ENCODE results near the gene FGFR3. TPM values are rescaled to one million over a fixed set of nuclear protein-coding genes. Genes with fewer than 3 reads are reported as not detected.
A peak's percentile ranks its signal among the peaks of the same experiment; 100 is the strongest.

The FGFR3 gene
- total and polyA plus RNA-seq, 9 of the 15 experiments (the other 6 are each of a cell fraction or from before 2014, with no cell fraction given) = 1.2 to 60.4 (median 12.7) TPM

DNA sequence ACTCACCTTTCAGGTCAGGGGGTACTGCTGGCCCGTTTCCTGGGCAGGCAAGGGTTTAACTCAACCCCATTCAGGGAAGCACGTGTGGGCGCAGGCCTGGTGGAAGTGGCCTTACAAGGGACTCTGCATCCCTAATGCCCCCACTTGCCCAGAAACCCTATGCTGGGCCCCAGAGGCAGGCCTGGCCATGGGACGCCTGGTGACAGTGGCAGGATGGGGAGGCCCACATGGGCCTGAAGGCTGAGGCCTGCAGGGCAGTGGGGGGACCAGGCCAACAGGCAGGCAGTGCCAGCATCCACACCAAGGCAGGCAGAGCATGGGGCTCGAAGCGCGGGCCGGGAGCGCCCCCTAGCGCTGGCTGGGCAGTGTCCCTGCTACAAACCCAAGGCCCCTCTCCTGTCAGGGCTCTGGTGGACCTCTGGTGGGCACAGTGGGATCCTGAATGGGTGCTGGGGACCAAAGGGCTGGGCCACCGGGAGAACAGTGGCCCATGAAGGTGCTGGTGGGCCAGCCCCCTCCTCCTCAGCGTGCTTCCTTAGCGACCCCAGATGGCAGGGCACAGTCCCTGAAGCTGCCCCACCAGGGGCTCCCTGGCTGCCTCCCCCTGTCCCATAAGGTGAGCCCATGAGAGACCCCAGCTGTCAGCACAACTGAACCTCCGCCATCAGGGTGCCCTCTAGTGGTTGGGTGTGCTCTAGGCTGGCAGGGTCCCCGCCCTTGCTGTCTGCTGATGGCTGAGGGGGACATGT, 16.8 kb downstream of the FGFR3 start:
- Histone ChIP-seq H3K79me2 (ENCODE audit: control insufficient read depth, insufficient read depth, low read length) (no peaks in the 10 kb centered on the region), H3K36me3 (ENCODE audit: control insufficient read depth, insufficient read depth, low read length) (peaks cover 57% of the 10 kb centered on the region; the same call in 2 of the 3 replicates), H3K9me3 (replicated peaks; ENCODE audit: control insufficient read depth, insufficient read depth, low read depth, low read length) (no peaks in the 10 kb centered on the region), H4K20me1 (replicated peaks; ENCODE audit: control insufficient read depth, insufficient read depth, low read length) (no peaks in the 10 kb centered on the region; the same call in 1 of the 2 replicates), H3K9ac (ENCODE audit: insufficient read depth in 1 of 2, low read depth in 2 of 2, low read length in 2 of 2) (peak overlapping the region in 1 of 2 experiments; percentile 68; a peak in 2 of 4 replicates), H2AFZ (ENCODE audit: low read depth, low read length) (no peak overlapping the region), H3K27me3 (ENCODE audit: control insufficient read depth in 2 of 2, insufficient read depth in 2 of 2, low read length in 2 of 2) (no peaks in the 10 kb centered on the region), H3K4me1 (replicated peaks in 1 of 2; ENCODE audit: control insufficient read depth in 2 of 2, insufficient read depth in 2 of 2, low read length in 2 of 2) (peaks cover 0 to 41% of the 10 kb centered on the region in 2 experiments; a peak in 2 of 5 replicates), H3K9me1 (ENCODE audit: control insufficient read depth, insufficient read depth, low read length) (peaks cover 3% of the 10 kb centered on the region), H3K4me2 (ENCODE audit: insufficient read depth, low read length) (no peak overlapping the region), H3K4me3 (no peak overlapping the region), H3K27ac (ENCODE audit: extremely low read depth, low read depth, low read length) (no peak overlapping the region)
- ChIA-PET CTCF (ENCODE audit: low intra/inter-chr PET ratio) (interaction anchor here (0.5 to 3.8 kb wide), 7 partner anchors 16 to 114 kb away, joined by 3 to 94 read pairs (median 3); no protein-coding TSS in a partner anchor), POLR2A (interaction anchor here (1.3 to 2.4 kb wide), 4 partner anchors 14 to 62 kb away, joined by 3 to 10 read pairs (median 6); no protein-coding TSS in a partner anchor)
- FAIRE-seq (peak; percentile 84), ATAC-seq (peak; percentile 94), DNase-seq (ENCODE audit: extremely low read depth in 1 of 4, low spot score in 3 of 4) (peak; percentile 75 to 84 (median 82))
- WGBS (ENCODE audit: insufficient coverage, low coverage, missing lambda C conversion rate) = 13% methylated on average over 15 of the region's 15 CpGs
- in situ Hi-C loops (cut with MboI) = loop anchor here (5.0 kb wide), 1 partner anchor 68 kb away; no protein-coding TSS in a partner anchor
- no TSS peak for BruUV-seq (replicated peaks)
- intact Hi-C loops (cut with micrococcal nuclease) = loop anchor here (1.0 to 5.0 kb wide), 4 partner anchors 47 to 102 kb away; no protein-coding TSS in a partner anchor
- TF ChIP-seq CHD2 (IDR thresholded peaks at IDR 0.05; ENCODE audit: low read depth, low read length) = no peak
- TF ChIP-seq, protein P1, sequence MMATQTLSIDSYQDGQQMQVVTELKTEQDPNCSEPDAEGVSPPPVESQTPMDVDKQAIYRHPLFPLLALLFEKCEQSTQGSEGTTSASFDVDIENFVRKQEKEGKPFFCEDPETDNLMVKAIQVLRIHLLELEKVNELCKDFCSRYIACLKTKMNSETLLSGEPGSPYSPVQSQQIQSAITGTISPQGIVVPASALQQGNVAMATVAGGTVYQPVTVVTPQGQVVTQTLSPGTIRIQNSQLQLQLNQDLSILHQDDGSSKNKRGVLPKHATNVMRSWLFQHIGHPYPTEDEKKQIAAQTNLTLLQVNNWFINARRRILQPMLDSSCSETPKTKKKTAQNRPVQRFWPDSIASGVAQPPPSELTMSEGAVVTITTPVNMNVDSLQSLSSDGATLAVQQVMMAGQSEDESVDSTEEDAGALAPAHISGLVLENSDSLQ (IDR thresholded peaks at IDR 0.05) = peak; percentile 56
- 0 out of 2 replicates have a peak, but pooled peaks have one; percentile 17 for TF ChIP-seq ZFPM2 (CRISPR knock-in tag; IDR thresholded peaks at IDR 0.05)
- TF ChIP-seq SMC3 (conservative IDR thresholded peaks at IDR 0.05; ENCODE audit: insufficient read depth, low read depth, low read length) = peak; percentile 96
- no peak for TF ChIP-seq SAFB2 (IDR thresholded peaks at IDR 0.05; ENCODE audit: borderline replicate concordance, low read depth, low read length, severe bottlenecking)
- TF ChIP-seq ZNF232 (CRISPR knock-in tag; IDR thresholded peaks at IDR 0.05) = no peak
- peak; percentile 43; the same call in 1 of the 2 replicates for TF ChIP-seq HDAC2 (IDR thresholded peaks at IDR 0.05)
- TF ChIP-seq ZC3H4 (CRISPR knock-in tag; IDR thresholded peaks at IDR 0.05; ENCODE audit: borderline replicate concordance) = no peak
- no peak for TF ChIP-seq SNIP1 (IDR thresholded peaks at IDR 0.05; ENCODE audit: low read depth)
- TF ChIP-seq SUPT5H (IDR thresholded peaks at IDR 0.05) = peak; percentile 25; the same call in 1 of the 2 replicates
- peak; percentile 87 to 96 for TF ChIP-seq RAD21 (CRISPR knock-in tag; conservative IDR thresholded peaks at IDR 0.05 in 1 of 2, IDR thresholded peaks at IDR 0.05 in 1 of 2)
- TF ChIP-seq RBFOX2 (IDR thresholded peaks at IDR 0.05; ENCODE audit: low read depth, low read length) = peak; percentile 50
- TF ChIP-seq, protein P2, sequence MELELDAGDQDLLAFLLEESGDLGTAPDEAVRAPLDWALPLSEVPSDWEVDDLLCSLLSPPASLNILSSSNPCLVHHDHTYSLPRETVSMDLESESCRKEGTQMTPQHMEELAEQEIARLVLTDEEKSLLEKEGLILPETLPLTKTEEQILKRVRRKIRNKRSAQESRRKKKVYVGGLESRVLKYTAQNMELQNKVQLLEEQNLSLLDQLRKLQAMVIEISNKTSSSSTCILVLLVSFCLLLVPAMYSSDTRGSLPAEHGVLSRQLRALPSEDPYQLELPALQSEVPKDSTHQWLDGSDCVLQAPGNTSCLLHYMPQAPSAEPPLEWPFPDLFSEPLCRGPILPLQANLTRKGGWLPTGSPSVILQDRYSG (tag; conservative IDR thresholded peaks at IDR 0.05; ENCODE audit: low read depth) = no peak
- no peak for TF ChIP-seq IFI16 (CRISPR knock-in tag; IDR thresholded peaks at IDR 0.05)
- TF ChIP-seq BCL6 (CRISPR knock-in tag; IDR thresholded peaks at IDR 0.05) = no peak
- no peak for TF ChIP-seq POLR3A (IDR thresholded peaks at IDR 0.05; ENCODE audit: borderline replicate concordance, extremely low read depth, insufficient read depth, insufficient read length)
- peak; percentile 40; the same call in 1 of the 2 replicates for TF ChIP-seq SMARCA5 (IDR thresholded peaks at IDR 0.05)
- 0 out of 2 replicates have a peak, but pooled peaks have one; percentile 71 for TF ChIP-seq KAT7 (CRISPR knock-in tag; IDR thresholded peaks at IDR 0.05; ENCODE audit: borderline replicate concordance)
- TF ChIP-seq POLR2AphosphoS2 (IDR thresholded peaks at IDR 0.05; ENCODE audit: low read length) = no peak
- peak; percentile 38; the same call in 1 of the 2 replicates for TF ChIP-seq CBX5 (IDR thresholded peaks at IDR 0.05; ENCODE audit: borderline replicate concordance, low read depth)
